Ascending aorta (tissue), 2 donors: Measurements from ENCODE around the gene LRRC8C. TPM values are rescaled to one million over a fixed set of nuclear protein-coding genes. Genes with fewer than 3 reads are reported as not detected.

ENCODE experiments used
- DNase-seq, 2 donors: peaks; one replicate each; pipeline ENCODE4 v3.0.0-alpha.2; 2019; ENCODE audit warnings: low spot score in 2 of 2
- H3K27ac ChIP-seq, 2 donors: fragments of 200-600 bp; sonication (generic); one replicate each; pipeline ENCODE4 v1.5.1; 2016 to 2017; ENCODE audit warnings: mild to moderate bottlenecking in 1 of 2
- H3K27me3 ChIP-seq: fragments of 200-600 bp; sonication (generic); one replicate; pipeline ENCODE4 v1.5.1; 2017
- H3K36me3 ChIP-seq, 2 donors: fragments of 200-600 bp; sonication (generic); one replicate each; pipeline ENCODE4 v1.5.1; 2016
- H3K4me1 ChIP-seq, 2 donors: fragments of 200-600 bp; sonication (generic); one replicate each; pipeline ENCODE4 v1.5.1; 2016 to 2017; ENCODE audit warnings: mild to moderate bottlenecking in 1 of 2
- H3K4me3 ChIP-seq, 2 donors: fragments of 200-600 bp; sonication (generic); one replicate each; pipeline ENCODE4 v1.5.1; 2016 to 2017; ENCODE audit warnings: mild to moderate bottlenecking in 1 of 2
- H3K9me3 ChIP-seq, 2 donors: fragments of 200-600 bp; sonication (generic); one replicate each; pipeline ENCODE4 v1.5.1; 2016
- CTCF ChIP-seq, 3 experiments: fragments of 200-600 bp in 2 of 3; fragments of 450-650 bp in 1 of 3; sonication (generic) in 2 of 3; IDR thresholded peaks; one replicate each; pipeline ENCODE4 v1.5.1; 2016 to 2019; ENCODE audit warnings: antibody characterized with exemption in 3 of 3, mild to moderate bottlenecking in 1 of 3, moderate library complexity in 1 of 3
- intact Hi-C: fragments of 100-400 bp; cut with DNase I; formaldehyde crosslinking; loops from one replicate; pipeline ENCODE4 v1.15.1; 2023
- total RNA-seq: library from RNA; depleted of rRNA; stranded (reverse); fragments of >200 nt; gene quantifications from one replicate; pipeline ENCODE4 v1.1.0, GENCODE V29; 2016

LRRC8C gene
- total RNA-seq, 1 donor from 2014 or later: 7.5 TPM

- no peak for TF ChIP-seq CTCF (IDR thresholded peaks at IDR 0.05)
- no peak overlapping the region for H3K27ac ChIP-seq
- H3K36me3 ChIP-seq: no peaks in the 10 kb centered on the region
- H3K4me3 ChIP-seq: no peak overlapping the region
- peaks cover 0 to 1% of the 10 kb centered on the region in 2 donors for H3K9me3 ChIP-seq
- intact Hi-C loops: no loop called here
- H3K4me1 ChIP-seq: peaks cover 0 to 3% of the 10 kb centered on the region in 2 donors
- no peak for DNase-seq
- H3K27me3 ChIP-seq: no peaks in the 10 kb centered on the region
These were observed 36.5 kb downstream of the LRRC8C start for GRCh38 chr1:89669441-89669840.

- Histone ChIP-seq H3K27ac (no peak overlapping the region), H3K36me3 (no peaks in the 10 kb centered on the region), H3K27me3 (no peaks in the 10 kb centered on the region), H3K4me3 (no peak overlapping the region), H3K9me3 (no peaks in the 10 kb centered on the region), H3K4me1 (peaks cover 0 to 3% of the 10 kb centered on the region in 2 donors)
- intact Hi-C loops: no loop called here
- DNase-seq: no peak
- TF ChIP-seq CTCF (IDR thresholded peaks at IDR 0.05): no peak
These were observed 37.2 kb downstream of the LRRC8C start for GRCh38 chr1:89670163-89670562.

- Histone ChIP-seq H3K4me3 (no peak overlapping the region), H3K9me3 (no peaks in the 10 kb centered on the region), H3K36me3 (no peaks in the 10 kb centered on the region), H3K27me3 (no peaks in the 10 kb centered on the region), H3K27ac (no peak overlapping the region), H3K4me1 (peaks cover 0 to 3% of the 10 kb centered on the region in 2 donors)
- intact Hi-C loops: no loop called here
- no peak for TF ChIP-seq CTCF (IDR thresholded peaks at IDR 0.05)
- DNase-seq: no peak
These were observed 37.8 kb downstream of the LRRC8C start for GRCh38 chr1:89670711-89671110.

- intact Hi-C loops: no loop called here
- Histone ChIP-seq H3K27ac (no peak overlapping the region), H3K4me1 (peaks cover 0 to 3% of the 10 kb centered on the region in 2 donors), H3K27me3 (no peaks in the 10 kb centered on the region), H3K4me3 (no peak overlapping the region), H3K36me3 (no peaks in the 10 kb centered on the region), H3K9me3 (no peaks in the 10 kb centered on the region)
- no peak for TF ChIP-seq CTCF (IDR thresholded peaks at IDR 0.05)
- no peak for DNase-seq
These were observed 39.0 kb downstream of the LRRC8C start for GRCh38 chr1:89671775-89672488.

GRCh38 chr1:89672489-89673183 lies 39.7 kb downstream of the LRRC8C start:
- TF ChIP-seq CTCF (IDR thresholded peaks at IDR 0.05): no peak

More at GRCh38 chr1:89672489-89673183, 39.7 kb downstream of the LRRC8C start:
- Histone ChIP-seq H3K4me3 (no peak overlapping the region), H3K9me3 (no peaks in the 10 kb centered on the region), H3K27me3 (no peaks in the 10 kb centered on the region), H3K4me1 (no peaks in the 10 kb centered on the region), H3K36me3 (no peaks in the 10 kb centered on the region), H3K27ac (no peak overlapping the region)
- DNase-seq: no peak
- intact Hi-C loops: no loop called here
